ENCODE results near the gene CDK9.

Gene CDK9

GRCh38 chr9:127802576-127803443, 17.0 kb downstream of the CDK9 start, which contains the start of gene FPGS:
FPGS (plus strand) TSS chr9:127802882; CDS start chr9:127802925, 43 bp downstream.
- peak within 1 kb of the TSS; percentile 93 for H3K27ac ChIP-seq (ENCODE audit: poor library complexity, severe bottlenecking)
- H3K9me3 ChIP-seq (ENCODE audit: severe bottlenecking), result no peaks in the 10 kb centered on the region
- H3K4me1 ChIP-seq (ENCODE audit: insufficient read depth, poor library complexity, severe bottlenecking), result peaks cover 22% of the 10 kb centered on the region
- peaks cover 35% of the 10 kb centered on the region for H3K36me3 ChIP-seq (ENCODE audit: low read depth)
- no peak for TF ChIP-seq CTCF (IDR thresholded peaks at IDR 0.05; ENCODE audit: poor library complexity, severe bottlenecking)
- no peaks in the 10 kb centered on the region for H3K27me3 ChIP-seq (ENCODE audit: insufficient read depth, poor library complexity, severe bottlenecking)
- peak within 1 kb of the TSS; percentile 60 for H3K4me3 ChIP-seq (ENCODE audit: severe bottlenecking)
- ATAC-seq (ENCODE audit: low read depth) (peak; percentile 65), DNase-seq (ENCODE audit: low spot score) (peak; percentile 88)

GRCh38 chr9:127803507-127804352, 17.9 kb downstream of the CDK9 start:
- DNase-seq (ENCODE audit: low spot score), result peak; percentile 84
- Histone ChIP-seq H3K4me3 (ENCODE audit: severe bottlenecking) (peak overlapping the region; percentile 60), H3K27me3 (ENCODE audit: insufficient read depth, poor library complexity, severe bottlenecking) (no peaks in the 10 kb centered on the region), H3K27ac (ENCODE audit: poor library complexity, severe bottlenecking) (peak overlapping the region; percentile 93), H3K36me3 (ENCODE audit: low read depth) (peaks cover 43% of the 10 kb centered on the region), H3K4me1 (ENCODE audit: insufficient read depth, poor library complexity, severe bottlenecking) (peaks cover 22% of the 10 kb centered on the region), H3K9me3 (ENCODE audit: severe bottlenecking) (no peaks in the 10 kb centered on the region)
- ATAC-seq (ENCODE audit: low read depth), result peak; percentile 70
- no peak for TF ChIP-seq CTCF (IDR thresholded peaks at IDR 0.05; ENCODE audit: poor library complexity, severe bottlenecking)

GRCh38 chr9:127805620-127806019, 19.8 kb downstream of the CDK9 start:
- peaks cover 57% of the 10 kb centered on the region for H3K36me3 ChIP-seq (ENCODE audit: low read depth)
- H3K27me3 ChIP-seq (ENCODE audit: insufficient read depth, poor library complexity, severe bottlenecking), result no peaks in the 10 kb centered on the region
- TF ChIP-seq CTCF (IDR thresholded peaks at IDR 0.05; ENCODE audit: poor library complexity, severe bottlenecking), result no peak
- DNase-seq (ENCODE audit: low spot score), result no peak
- no peaks in the 10 kb centered on the region for H3K9me3 ChIP-seq (ENCODE audit: severe bottlenecking)
- no peak overlapping the region for H3K27ac ChIP-seq (ENCODE audit: poor library complexity, severe bottlenecking)
- H3K4me3 ChIP-seq (ENCODE audit: severe bottlenecking), result no peak overlapping the region
- H3K4me1 ChIP-seq (ENCODE audit: insufficient read depth, poor library complexity, severe bottlenecking), result peaks cover 24% of the 10 kb centered on the region
- ATAC-seq (ENCODE audit: low read depth), result no peak

GRCh38 chr9:127806871-127807270, 21.0 kb downstream of the CDK9 start:
- no peak overlapping the region for H3K4me3 ChIP-seq (ENCODE audit: severe bottlenecking)
- H3K9me3 ChIP-seq (ENCODE audit: severe bottlenecking), result no peaks in the 10 kb centered on the region
- DNase-seq (ENCODE audit: low spot score) (peak; percentile 48), ATAC-seq (ENCODE audit: low read depth) (no peak)
- peaks cover 17% of the 10 kb centered on the region for H3K4me1 ChIP-seq (ENCODE audit: insufficient read depth, poor library complexity, severe bottlenecking)
- TF ChIP-seq CTCF (IDR thresholded peaks at IDR 0.05; ENCODE audit: poor library complexity, severe bottlenecking), result no peak
- peaks cover 69% of the 10 kb centered on the region for H3K36me3 ChIP-seq (ENCODE audit: low read depth)
- H3K27me3 ChIP-seq (ENCODE audit: insufficient read depth, poor library complexity, severe bottlenecking), result no peaks in the 10 kb centered on the region
- H3K27ac ChIP-seq (ENCODE audit: poor library complexity, severe bottlenecking), result no peak overlapping the region
